ENCODE measurements around the gene E2F4. TPM values are rescaled to one million over a fixed set of nuclear protein-coding genes. Genes with fewer than 3 reads are reported as not detected.

Gene E2F4
- total and polyA plus RNA-seq, 2 of the 13 experiments (the other 11 are each of a cell fraction or from before 2014, with no cell fraction given), result 84.8 to 91.2 TPM

GRCh38 chr16:67170949-67171649 lies 20.9 kb upstream of the E2F4 start (continued):
- TF ChIP-seq KLF15 (CRISPR knock-in tag; IDR thresholded peaks at IDR 0.05; ENCODE audit: borderline replicate concordance), result no peak
- TF ChIP-seq ZNF7 (CRISPR knock-in tag; IDR thresholded peaks at IDR 0.05), result no peak
- TF ChIP-seq RERE (CRISPR knock-in tag; IDR thresholded peaks at IDR 0.05; ENCODE audit: low read depth), result no peak
- TF ChIP-seq MAFK (conservative IDR thresholded peaks at IDR 0.05 in 1 of 2, IDR thresholded peaks at IDR 0.05 in 1 of 2; ENCODE audit: low read length in 2 of 2), result no peak
- 0 out of 2 replicates have a peak, but pooled peaks have one; percentile 57 for TF ChIP-seq ZNF577 (CRISPR knock-in tag; IDR thresholded peaks at IDR 0.05; ENCODE audit: borderline replicate concordance, low read depth)
- TF ChIP-seq MAX (IDR thresholded peaks at IDR 0.05), result peak; percentile 16; the same call in 1 of the 2 replicates
- TF ChIP-seq SP4 (CRISPR knock-in tag; IDR thresholded peaks at IDR 0.05), result no peak
- TF ChIP-seq HOXA3 (CRISPR knock-in tag; IDR thresholded peaks at IDR 0.05), result no peak; the same call in 1 of the 2 replicates
- TF ChIP-seq ZNF660 (CRISPR knock-in tag; IDR thresholded peaks at IDR 0.05; ENCODE audit: borderline replicate concordance, low read depth), result peak; percentile 50; the same call in 1 of the 2 replicates
- no peak for TF ChIP-seq ZNF670 (CRISPR knock-in tag; IDR thresholded peaks at IDR 0.05; ENCODE audit: borderline replicate concordance)
- peak; percentile 58; the same call in 1 of the 2 replicates for TF ChIP-seq KLF9 (CRISPR knock-in tag; IDR thresholded peaks at IDR 0.05; ENCODE audit: low read depth)
- TF ChIP-seq NPAS2 (CRISPR knock-in tag; IDR thresholded peaks at IDR 0.05; ENCODE audit: borderline replicate concordance), result no peak
- TF ChIP-seq CREB1 (IDR thresholded peaks at IDR 0.05), result no peak
- TF ChIP-seq CREB1 (CRISPR knock-in tag; IDR thresholded peaks at IDR 0.05), result no peak
- TF ChIP-seq CHCHD3 (CRISPR knock-in tag; IDR thresholded peaks at IDR 0.05), result no peak
- no peak for TF ChIP-seq GTF2F1 (IDR thresholded peaks at IDR 0.05; ENCODE audit: low read length)
- TF ChIP-seq STAT5B (CRISPR knock-in tag; IDR thresholded peaks at IDR 0.05), result no peak
- no peak for TF ChIP-seq GPBP1L1 (CRISPR knock-in tag; IDR thresholded peaks at IDR 0.05)
- TF ChIP-seq BRF2 (CRISPR knock-in tag; IDR thresholded peaks at IDR 0.05), result no peak
- TF ChIP-seq ZNF362 (CRISPR knock-in tag; IDR thresholded peaks at IDR 0.05; ENCODE audit: borderline replicate concordance), result peak; percentile 54; the same call in 1 of the 2 replicates
